Measurements from ENCODE around the gene CDKAL1.

Gene CDKAL1

GRCh38 chr6:20882014-20882413, 347.8 kb downstream of the CDKAL1 start:
- no peak for DNase-seq (ENCODE audit: low read depth, low spot score)
- no peaks in the 10 kb centered on the region for H3K4me1 ChIP-seq (ENCODE audit: insufficient read depth, insufficient read length)
- H3K4me3 ChIP-seq (ENCODE audit: insufficient read length, low read depth), result no peak overlapping the region
- no peak for TF ChIP-seq SUZ12 (IDR thresholded peaks at IDR 0.05; ENCODE audit: extremely low read depth, insufficient read depth, insufficient read length)
- no peak for TF ChIP-seq YY1 (IDR thresholded peaks at IDR 0.05; ENCODE audit: insufficient read depth, insufficient read length)
- no peak for TF ChIP-seq ZNF274 (IDR thresholded peaks at IDR 0.05; ENCODE audit: low read depth, low read length)
- peaks cover 23% of the 10 kb centered on the region for H3K9me3 ChIP-seq (ENCODE audit: insufficient read depth, low read length)
- no peaks in the 10 kb centered on the region for H3K27me3 ChIP-seq (ENCODE audit: insufficient read depth, insufficient read length)
- no peaks in the 10 kb centered on the region for H3K36me3 ChIP-seq (ENCODE audit: insufficient read depth, insufficient read length, low read length)
- H3K9ac ChIP-seq (ENCODE audit: insufficient read length, low read depth), result no peak overlapping the region

DNA sequence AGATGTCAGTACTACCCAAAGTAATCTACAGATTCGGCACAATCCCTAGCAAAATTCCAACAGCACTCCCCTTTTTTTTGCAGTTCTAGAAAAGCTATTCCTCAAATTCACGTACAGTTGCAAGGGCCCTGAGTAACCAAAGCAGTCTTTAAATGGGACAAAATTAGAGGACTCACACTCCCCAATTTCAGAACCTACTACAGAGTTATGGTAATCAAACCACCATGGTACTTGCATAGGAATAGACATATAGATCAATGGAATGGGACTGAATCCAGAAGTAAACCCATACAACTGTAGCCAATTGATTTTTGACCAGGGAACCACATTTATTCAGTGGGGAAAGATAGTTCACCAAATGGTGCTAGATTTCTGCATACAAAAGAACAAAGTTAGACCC, 350.8 kb downstream of the CDKAL1 start:
- no peak for DNase-seq (ENCODE audit: low read depth, low spot score)
- Histone ChIP-seq H3K36me3 (ENCODE audit: insufficient read depth, insufficient read length, low read length) (no peaks in the 10 kb centered on the region), H3K4me1 (ENCODE audit: insufficient read depth, insufficient read length) (no peaks in the 10 kb centered on the region), H3K9me3 (ENCODE audit: insufficient read depth, low read length) (peaks cover 23% of the 10 kb centered on the region), H3K4me3 (ENCODE audit: insufficient read length, low read depth) (no peak overlapping the region), H3K27me3 (ENCODE audit: insufficient read depth, insufficient read length) (no peaks in the 10 kb centered on the region), H3K9ac (ENCODE audit: insufficient read length, low read depth) (no peak overlapping the region)
- TF ChIP-seq SUZ12 (IDR thresholded peaks at IDR 0.05; ENCODE audit: extremely low read depth, insufficient read depth, insufficient read length) (no peak), YY1 (IDR thresholded peaks at IDR 0.05; ENCODE audit: insufficient read depth, insufficient read length) (no peak), ZNF274 (IDR thresholded peaks at IDR 0.05; ENCODE audit: low read depth, low read length) (no peak)

- no peaks in the 10 kb centered on the region; the same call in 1 of the 2 replicates for H3K9me3 ChIP-seq (ENCODE audit: insufficient read depth, low read length)
- no peaks in the 10 kb centered on the region for H3K36me3 ChIP-seq (ENCODE audit: insufficient read depth, insufficient read length, low read length)
- TF ChIP-seq ZNF274 (IDR thresholded peaks at IDR 0.05; ENCODE audit: low read depth, low read length) (no peak), SUZ12 (IDR thresholded peaks at IDR 0.05; ENCODE audit: extremely low read depth, insufficient read depth, insufficient read length) (no peak)
- no peaks in the 10 kb centered on the region for H3K4me1 ChIP-seq (ENCODE audit: insufficient read depth, insufficient read length)
- no peak for DNase-seq (ENCODE audit: low read depth, low spot score)
- H3K9ac ChIP-seq (ENCODE audit: insufficient read length, low read depth), result no peak overlapping the region
- no peak overlapping the region for H3K4me3 ChIP-seq (ENCODE audit: insufficient read length, low read depth)
- no peaks in the 10 kb centered on the region for H3K27me3 ChIP-seq (ENCODE audit: insufficient read depth, insufficient read length)
Measured at GRCh38 chr6:20891161-20891560, 356.9 kb downstream of the CDKAL1 start.

DNA sequence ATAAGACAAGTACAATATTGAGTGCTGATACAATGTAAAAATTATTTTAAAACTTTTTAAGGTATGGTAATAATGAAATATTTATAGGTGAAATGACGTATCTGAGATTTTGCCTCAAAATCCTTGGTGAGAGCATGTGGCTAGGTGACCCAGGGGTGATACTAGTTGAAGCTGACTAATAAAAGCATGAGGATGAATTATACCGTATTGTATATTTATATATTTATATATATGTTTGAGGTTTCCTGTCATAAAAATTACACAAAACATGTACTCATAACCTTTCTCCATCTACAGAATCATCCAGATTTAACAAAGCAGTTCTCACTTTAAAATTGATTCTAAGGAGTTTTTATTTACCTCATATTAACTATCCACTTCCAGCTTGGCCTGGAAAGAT, 358.1 kb downstream of the CDKAL1 start:
- H3K9me3 ChIP-seq (ENCODE audit: insufficient read depth, low read length), result no peaks in the 10 kb centered on the region
- no peaks in the 10 kb centered on the region for H3K27me3 ChIP-seq (ENCODE audit: insufficient read depth, insufficient read length)
- H3K9ac ChIP-seq (ENCODE audit: insufficient read length, low read depth), result no peak overlapping the region
- DNase-seq (ENCODE audit: low read depth, low spot score), result no peak
- H3K36me3 ChIP-seq (ENCODE audit: insufficient read depth, insufficient read length, low read length), result no peaks in the 10 kb centered on the region
- no peak for TF ChIP-seq ZNF274 (IDR thresholded peaks at IDR 0.05; ENCODE audit: low read depth, low read length)
- H3K4me3 ChIP-seq (ENCODE audit: insufficient read length, low read depth), result no peak overlapping the region
- H3K4me1 ChIP-seq (ENCODE audit: insufficient read depth, insufficient read length), result no peaks in the 10 kb centered on the region

- Histone ChIP-seq H3K36me3 (ENCODE audit: insufficient read depth, insufficient read length, low read length) (no peaks in the 10 kb centered on the region), H3K9ac (ENCODE audit: insufficient read length, low read depth) (no peak overlapping the region), H3K4me3 (ENCODE audit: insufficient read length, low read depth) (no peak overlapping the region), H3K9me3 (ENCODE audit: insufficient read depth, low read length) (no peaks in the 10 kb centered on the region), H3K4me1 (ENCODE audit: insufficient read depth, insufficient read length) (no peaks in the 10 kb centered on the region), H3K27me3 (ENCODE audit: insufficient read depth, insufficient read length) (no peaks in the 10 kb centered on the region)
- DNase-seq (ENCODE audit: low read depth, low spot score), result no peak
- TF ChIP-seq SUZ12 (IDR thresholded peaks at IDR 0.05; ENCODE audit: extremely low read depth, insufficient read depth, insufficient read length) (no peak), ZNF274 (IDR thresholded peaks at IDR 0.05; ENCODE audit: low read depth, low read length) (no peak), YY1 (IDR thresholded peaks at IDR 0.05; ENCODE audit: insufficient read depth, insufficient read length) (no peak)
Measured at GRCh38 chr6:20893412-20893811, 359.2 kb downstream of the CDKAL1 start.

DNA sequence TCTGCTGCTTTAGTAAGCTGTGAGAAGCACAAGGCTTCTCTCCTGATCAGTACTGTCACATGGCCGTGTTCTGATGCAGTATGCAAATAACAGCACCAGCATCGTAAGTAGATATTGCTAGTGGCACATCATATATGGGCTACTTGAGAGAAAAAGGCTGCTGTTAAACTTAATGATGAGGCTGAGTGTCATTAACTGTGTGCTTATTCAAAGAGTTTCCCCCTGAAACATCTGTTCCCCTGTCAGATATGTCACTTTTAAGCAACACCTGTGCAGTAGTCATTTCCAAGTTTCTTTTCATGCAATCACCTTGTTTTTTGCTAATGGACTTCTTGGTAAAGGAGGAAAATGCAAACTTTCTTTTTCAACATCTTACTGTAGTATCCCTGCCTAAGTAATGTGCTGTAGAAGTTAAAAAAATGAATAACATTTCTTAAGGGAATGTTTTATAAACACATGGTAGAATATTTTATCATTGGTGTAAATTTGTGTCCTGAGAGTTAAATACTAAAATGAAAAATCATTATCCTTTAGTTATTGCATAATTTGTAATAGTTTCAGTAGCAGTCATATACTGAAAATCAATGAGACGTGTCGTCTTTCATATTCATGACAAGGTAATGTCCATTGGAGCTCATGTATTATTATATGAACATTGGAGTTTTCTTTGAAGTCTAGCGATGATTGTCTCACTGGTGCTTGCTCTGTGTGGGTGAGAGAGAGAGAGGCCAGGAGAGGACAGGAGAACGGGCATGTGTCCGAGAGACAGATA, 366.3 kb downstream of the CDKAL1 start:
- Histone ChIP-seq H3K9me3 (ENCODE audit: insufficient read depth, low read length) (no peaks in the 10 kb centered on the region), H3K4me1 (ENCODE audit: insufficient read depth, insufficient read length) (no peaks in the 10 kb centered on the region), H3K4me3 (ENCODE audit: insufficient read length, low read depth) (no peak overlapping the region), H3K27me3 (ENCODE audit: insufficient read depth, insufficient read length) (no peaks in the 10 kb centered on the region), H3K9ac (ENCODE audit: insufficient read length, low read depth) (no peak overlapping the region), H3K36me3 (ENCODE audit: insufficient read depth, insufficient read length, low read length) (no peaks in the 10 kb centered on the region)
- no peak for TF ChIP-seq ZNF274 (IDR thresholded peaks at IDR 0.05; ENCODE audit: low read depth, low read length)
- TF ChIP-seq SUZ12 (IDR thresholded peaks at IDR 0.05; ENCODE audit: extremely low read depth, insufficient read depth, insufficient read length), result no peak
- TF ChIP-seq YY1 (IDR thresholded peaks at IDR 0.05; ENCODE audit: insufficient read depth, insufficient read length), result no peak
- no peak for DNase-seq (ENCODE audit: low read depth, low spot score)

- H3K36me3 ChIP-seq (ENCODE audit: insufficient read depth, insufficient read length, low read length), result no peaks in the 10 kb centered on the region
- no peaks in the 10 kb centered on the region for H3K4me1 ChIP-seq (ENCODE audit: insufficient read depth, insufficient read length)
- TF ChIP-seq SUZ12 (IDR thresholded peaks at IDR 0.05; ENCODE audit: extremely low read depth, insufficient read depth, insufficient read length) (no peak), ZNF274 (IDR thresholded peaks at IDR 0.05; ENCODE audit: low read depth, low read length) (no peak), YY1 (IDR thresholded peaks at IDR 0.05; ENCODE audit: insufficient read depth, insufficient read length) (no peak)
- H3K9ac ChIP-seq (ENCODE audit: insufficient read length, low read depth), result no peak overlapping the region
- H3K27me3 ChIP-seq (ENCODE audit: insufficient read depth, insufficient read length), result no peaks in the 10 kb centered on the region
- DNase-seq (ENCODE audit: low read depth, low spot score), result no peak
- no peak overlapping the region for H3K4me3 ChIP-seq (ENCODE audit: insufficient read length, low read depth)
- no peaks in the 10 kb centered on the region for H3K9me3 ChIP-seq (ENCODE audit: insufficient read depth, low read length)
Measured at GRCh38 chr6:20905377-20905776, 371.1 kb downstream of the CDKAL1 start.
